ENCODE measurements around the gene ERP44. TPM values are rescaled to one million over a fixed set of nuclear protein-coding genes. Genes with fewer than 3 reads are reported as not detected.
"Not testable (repeated sequence)": the region's sequence is repeated elsewhere in the genome, so short reads cannot be mapped to it uniquely, and the experiment has no call there.

Gene ERP44
- total and polyA plus RNA-seq, 11 donors, result 7.9 to 21.6 (median 15.7) TPM

DNA sequence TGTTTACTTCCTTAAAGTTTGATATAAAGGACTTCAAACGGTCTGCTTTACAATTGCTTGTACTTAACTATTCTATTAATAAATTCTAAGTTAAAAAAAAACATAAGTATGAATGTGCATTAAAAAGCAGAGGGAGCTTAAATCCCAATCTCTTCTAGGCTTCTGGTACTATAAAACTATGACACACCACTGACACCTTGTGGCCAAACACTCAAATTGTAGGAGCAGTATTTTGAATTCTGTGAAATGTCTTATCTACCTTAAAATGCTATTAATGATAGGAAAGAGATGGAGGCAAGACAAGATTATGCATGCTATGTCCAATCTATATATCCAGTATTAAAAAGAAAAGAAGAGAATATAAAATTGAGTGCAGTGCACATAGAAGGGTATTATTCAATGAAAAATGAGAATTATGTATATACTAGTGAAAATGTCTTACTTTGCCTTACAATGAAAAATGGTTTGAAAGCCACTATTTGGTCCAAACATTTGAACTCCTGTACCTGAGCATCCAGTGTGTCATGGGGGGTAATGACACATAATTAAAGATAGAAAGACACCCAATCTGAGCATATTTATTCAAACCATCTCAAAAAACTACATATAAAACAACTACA lies 87.6 kb downstream of the ERP44 start:
- H3K27me3 ChIP-seq, result no peaks in the 10 kb centered on the region
- no peak overlapping the region for H3K27ac ChIP-seq
- 62 to 75% (median 70%) methylated on average over 1 of the region's 1 CpG for WGBS, 4 donors
- H3K4me3 ChIP-seq, result no peak overlapping the region
- peaks cover 0 to 49% (median 39%) of the 10 kb centered on the region in 9 donors for H3K36me3 ChIP-seq
- TF ChIP-seq CTCF (IDR thresholded peaks at IDR 0.05) (peak; percentile 19 to 62 (median 48)), POLR2A (IDR thresholded peaks at IDR 0.05) (no peak)
- H3K9me3 ChIP-seq, result peaks cover 0 to 16% (median 7%) of the 10 kb centered on the region in 12 donors
- DNase-seq, result no peak
- no peaks in the 10 kb centered on the region for H3K4me1 ChIP-seq
- no peak for ATAC-seq
- intact Hi-C loops (cut with DNase I), result loop anchor here in 5 of 10 donors (5.0 to 10.0 kb wide), 6 partner anchors 186 to 829 kb away; partner anchors contain the start of gene NR4A3 (in 2 of the 5)

DNA sequence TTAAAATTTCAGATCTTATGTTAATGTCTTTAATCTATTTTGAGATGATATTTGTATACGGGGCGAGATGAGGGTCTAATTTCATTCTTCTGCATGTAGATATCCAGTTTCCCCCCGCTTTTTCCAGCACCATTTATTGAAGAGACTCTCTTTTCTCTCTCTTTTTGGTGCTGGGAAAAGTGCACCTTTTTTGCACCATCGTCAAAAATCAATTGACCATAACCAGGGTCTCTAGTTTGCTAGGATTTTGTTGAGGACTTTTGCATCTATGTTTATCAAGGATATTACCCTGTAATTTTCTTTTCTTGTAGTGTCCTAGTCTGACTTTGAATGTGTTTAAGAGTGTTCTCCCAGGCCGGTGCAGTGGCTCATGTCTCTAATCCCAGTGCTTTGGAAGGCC lies 99.0 kb downstream of the ERP44 start:
- no peak for ATAC-seq
- no peak for DNase-seq

DNA sequence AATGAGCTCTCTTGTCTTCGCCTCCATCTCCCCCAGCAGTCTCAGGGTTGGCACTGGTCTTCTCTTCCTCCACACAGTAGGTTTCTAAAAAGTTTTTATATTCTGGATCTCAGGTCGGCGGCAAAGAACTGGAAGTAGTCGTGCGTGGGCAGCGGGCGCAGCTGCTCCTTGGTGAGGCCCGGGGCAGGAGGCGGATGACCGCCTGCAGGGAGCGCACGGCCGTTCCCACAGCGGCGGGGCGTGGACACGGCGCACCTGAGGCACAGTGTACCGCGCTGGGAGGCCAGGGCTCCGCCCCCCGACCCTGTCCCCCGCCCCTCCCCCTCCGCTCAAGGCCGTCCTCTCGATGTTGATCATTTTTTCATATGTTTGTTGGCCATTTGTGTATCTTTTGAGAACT lies 99.9 kb downstream of the ERP44 start:
- Histone ChIP-seq H3K9me3 (peaks cover 0 to 24% (median 4%) of the 10 kb centered on the region in 12 donors), H3K36me3 (peaks cover 0 to 26% (median 8%) of the 10 kb centered on the region in 9 donors), H3K4me3 (no peak overlapping the region), H3K27ac (no peak overlapping the region), H3K27me3 (no peaks in the 10 kb centered on the region), H3K4me1 (no peaks in the 10 kb centered on the region)
- TF ChIP-seq POLR2A (IDR thresholded peaks at IDR 0.05) (no peak), CTCF (IDR thresholded peaks at IDR 0.05) (no peak)
- ATAC-seq, result no peak
- DNase-seq, result no peak
- intact Hi-C loops (cut with DNase I), result no loop called here
- whole genome bisulfite sequencing, 4 donors, result 97% methylated on average over 24 to 26 of the region's 26 CpGs

More for the DNA sequence above, 99.0 kb downstream of the ERP44 start:
- intact Hi-C loops (cut with DNase I), result loop anchor here in 1 of 10 donors (10.0 kb wide), 1 partner anchor 195 kb away; no protein-coding TSS in a partner anchor
- TF ChIP-seq POLR2A (IDR thresholded peaks at IDR 0.05) (no peak), CTCF (IDR thresholded peaks at IDR 0.05) (no peak)
- Histone ChIP-seq H3K36me3 (peaks cover 0 to 32% (median 13%) of the 10 kb centered on the region in 9 donors), H3K4me3 (no peak overlapping the region), H3K27me3 (no peaks in the 10 kb centered on the region), H3K27ac (no peak overlapping the region), H3K9me3 (peaks cover 0 to 14% (median 2%) of the 10 kb centered on the region in 12 donors), H3K4me1 (no peaks in the 10 kb centered on the region)
- 97 to 100% (median 99%) methylated on average over 5 of the region's 5 CpGs for WGBS, 4 donors

DNA sequence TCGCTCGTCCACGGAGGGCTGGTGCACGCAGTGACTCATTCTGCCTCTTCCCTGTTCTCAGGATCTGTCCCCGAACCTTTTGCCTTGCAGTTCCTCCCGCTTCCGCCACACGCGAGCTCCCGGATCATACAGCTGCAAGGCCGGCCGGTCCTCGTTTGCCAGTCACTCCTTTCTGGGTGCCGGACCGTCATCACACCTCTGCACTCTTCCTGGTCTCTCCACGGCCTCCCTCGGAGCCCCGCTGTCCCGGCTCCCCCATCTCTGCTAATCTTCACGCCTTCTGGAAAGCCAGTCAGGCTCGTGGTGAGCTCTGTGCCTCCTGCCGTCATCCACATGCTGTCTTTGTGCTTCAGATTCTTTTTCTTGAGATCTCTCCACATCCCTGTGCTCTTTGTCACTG lies 100.5 kb downstream of the ERP44 start:
- Histone ChIP-seq H3K4me3 (no peak overlapping the region), H3K27me3 (no peaks in the 10 kb centered on the region), H3K27ac (no peak overlapping the region), H3K4me1 (no peaks in the 10 kb centered on the region), H3K36me3 (peaks cover 0 to 20% (median 3%) of the 10 kb centered on the region in 9 donors), H3K9me3 (peaks cover 0 to 26% (median 7%) of the 10 kb centered on the region in 12 donors)
- ATAC-seq, result no peak
- DNase-seq, result no peak
- TF ChIP-seq POLR2A (IDR thresholded peaks at IDR 0.05), result no peak
- no peak for TF ChIP-seq CTCF (IDR thresholded peaks at IDR 0.05)
- WGBS, 4 donors, result 87 to 94% (median 91%) methylated on average over 22 of the region's 22 CpGs
- intact Hi-C loops (cut with DNase I), result no loop called here

DNA sequence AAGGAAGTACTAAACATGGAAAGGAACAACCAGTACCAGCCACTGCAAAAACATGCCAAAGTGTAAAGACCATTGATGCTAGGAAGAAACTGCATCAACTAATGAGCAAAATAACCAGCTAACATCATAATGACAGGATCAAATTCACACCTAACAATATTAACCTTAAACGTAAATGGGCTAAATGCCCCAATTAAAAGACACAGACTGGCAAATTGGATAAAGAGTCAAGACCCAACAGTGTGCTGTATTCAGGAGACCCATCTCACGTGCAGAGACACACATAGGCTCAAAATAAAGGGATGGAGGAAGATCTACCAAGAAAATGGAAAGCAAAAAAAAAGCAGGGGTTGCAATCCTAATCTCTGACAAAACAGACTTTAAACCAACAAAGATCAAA lies 108.3 kb downstream of the ERP44 start:
- Histone ChIP-seq H3K9me3 (peaks cover 0 to 64% (median 14%) of the 10 kb centered on the region in 12 donors), H3K36me3 (peaks cover 0 to 16% (median 3%) of the 10 kb centered on the region in 9 donors)
- intact Hi-C loops (cut with DNase I); ATAC-seq; H3K4me1 ChIP-seq; H3K27ac ChIP-seq; H3K4me3 ChIP-seq; H3K27me3 ChIP-seq; DNase-seq: not testable (repeated sequence)
- WGBS, 4 donors, result 92 to 98% (median 95%) methylated on average over 2 of the region's 2 CpGs
